ENCODE results near the gene CHMP4B.
A peak's percentile ranks its signal among the peaks of the same experiment; 100 is the strongest.

The CHMP4B gene

DNA sequence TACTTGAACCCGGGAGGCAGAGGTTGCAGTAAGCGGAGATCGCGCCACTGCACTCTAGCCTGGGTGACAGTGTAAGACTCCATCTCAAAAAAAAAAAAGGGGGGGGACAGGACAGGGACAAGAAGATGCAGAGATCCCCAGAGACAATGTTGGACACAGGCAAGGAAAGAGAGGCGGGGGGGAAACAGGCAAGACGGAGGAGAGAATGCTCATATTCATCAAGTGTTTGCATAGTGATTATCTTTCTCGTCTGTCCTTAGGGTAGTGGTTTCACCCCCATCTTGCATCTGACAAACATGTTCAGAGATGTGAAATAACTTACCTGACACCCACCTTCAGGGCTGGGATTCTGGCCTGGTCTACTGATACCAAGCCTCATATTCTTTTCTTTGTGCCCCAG is 29.0 kb downstream of the CHMP4B start:
- no peak for DNase-seq (ENCODE audit: low read depth)

DNA sequence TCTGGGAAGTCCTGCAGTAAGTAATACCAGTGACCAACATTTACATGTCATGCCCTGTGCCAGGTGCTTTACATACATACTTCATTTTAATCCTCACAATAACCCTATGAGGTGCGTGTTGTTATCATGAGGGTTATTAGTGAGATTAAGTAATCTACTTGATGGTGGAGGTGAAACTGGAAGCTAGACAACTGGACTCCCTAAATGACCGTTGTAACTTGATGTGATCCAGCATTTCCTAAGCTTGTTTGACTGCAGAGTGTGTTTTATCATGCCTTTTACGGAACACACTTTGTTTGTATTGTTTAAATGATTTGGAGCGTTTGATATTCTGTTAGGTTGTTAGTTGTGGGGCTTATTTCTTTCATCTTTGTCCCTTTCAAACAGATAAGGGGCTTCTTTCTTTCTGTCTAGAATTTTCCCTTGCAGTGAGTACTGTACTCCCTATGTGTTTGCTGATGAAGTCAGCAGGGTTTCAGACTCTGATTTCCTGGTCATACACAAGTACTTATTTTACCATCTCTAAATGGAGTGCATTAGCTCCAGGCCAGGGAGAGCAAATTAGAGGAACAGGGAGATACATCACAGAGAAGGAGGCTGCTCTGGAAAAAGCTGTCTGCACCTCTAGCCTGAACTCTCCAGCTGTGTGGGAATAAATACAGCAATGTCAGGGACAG is 29.7 kb downstream of the CHMP4B start:
- DNase-seq (ENCODE audit: low read depth), result no peak

GRCh38 chr20:33841436-33841799 is 30.3 kb downstream of the CHMP4B start:
- no peak for DNase-seq (ENCODE audit: low read depth)

DNA sequence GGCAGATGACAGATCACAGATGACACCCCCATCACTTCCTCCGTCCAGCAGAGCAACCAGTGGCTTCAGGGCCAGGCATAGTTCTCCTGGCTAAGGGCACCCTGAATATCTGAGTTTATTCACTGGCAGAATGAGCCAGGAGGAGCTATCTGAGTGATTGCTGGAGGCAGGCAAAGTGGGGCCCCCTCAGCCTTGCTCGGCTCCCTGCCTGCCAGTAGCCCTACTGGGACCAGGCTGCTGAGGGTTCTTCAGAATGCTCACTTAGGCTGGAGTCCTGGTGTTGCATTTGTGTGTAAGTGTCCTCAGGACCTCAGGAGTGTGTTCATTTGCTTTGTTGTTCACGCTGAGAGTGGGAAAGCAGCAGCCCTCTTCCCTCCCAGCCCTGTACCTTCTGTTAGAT is 31.2 kb downstream of the CHMP4B start:
- DNase-seq (ENCODE audit: low read depth), result no peak

DNA sequence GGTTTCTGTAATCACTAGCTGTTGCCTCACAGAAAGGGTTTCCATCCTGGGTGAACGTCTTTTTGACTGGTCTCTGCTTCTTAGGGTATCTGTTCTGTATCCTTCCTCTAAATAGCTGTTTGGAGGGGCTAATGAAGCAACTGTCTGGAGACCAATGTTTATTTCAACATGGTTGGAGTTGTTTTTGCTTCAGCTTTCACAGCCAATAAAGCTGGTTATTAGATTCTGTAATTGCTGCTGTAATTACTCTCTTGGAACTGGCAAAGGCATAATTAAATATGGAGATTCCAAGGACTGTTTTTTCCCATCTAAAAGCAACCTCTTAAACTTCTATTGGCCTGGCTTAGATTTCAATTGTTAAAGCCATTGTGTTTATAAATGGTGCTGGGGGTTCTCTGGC is 31.9 kb downstream of the CHMP4B start:
- DNase-seq (ENCODE audit: low read depth), result no peak

- DNase-seq (ENCODE audit: low read depth), result no peak
Observed at GRCh38 chr20:33843854-33844253, 32.7 kb downstream of the CHMP4B start.

GRCh38 chr20:33846291-33846935 is 35.3 kb downstream of the CHMP4B start:
- DNase-seq (ENCODE audit: low read depth), result no peak

- no peak for DNase-seq (ENCODE audit: low read depth)
Observed at GRCh38 chr20:33847006-33847405, 35.9 kb downstream of the CHMP4B start.

DNA sequence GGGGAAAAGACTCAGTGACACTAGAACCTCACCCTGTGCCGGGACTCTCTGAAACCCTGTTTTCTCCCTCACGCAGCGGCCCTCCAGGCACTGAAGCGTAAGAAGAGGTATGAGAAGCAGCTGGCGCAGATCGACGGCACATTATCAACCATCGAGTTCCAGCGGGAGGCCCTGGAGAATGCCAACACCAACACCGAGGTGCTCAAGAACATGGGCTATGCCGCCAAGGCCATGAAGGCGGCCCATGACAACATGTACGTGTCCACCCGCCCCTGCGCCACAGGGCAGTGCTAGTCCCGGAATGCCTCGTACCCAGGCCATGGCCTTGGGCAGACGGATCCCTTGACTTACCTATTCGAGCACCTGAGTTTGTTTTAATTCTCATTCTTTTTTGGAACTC is 37.2 kb downstream of the CHMP4B start:
- DNase-seq (ENCODE audit: low read depth), result no peak

DNA sequence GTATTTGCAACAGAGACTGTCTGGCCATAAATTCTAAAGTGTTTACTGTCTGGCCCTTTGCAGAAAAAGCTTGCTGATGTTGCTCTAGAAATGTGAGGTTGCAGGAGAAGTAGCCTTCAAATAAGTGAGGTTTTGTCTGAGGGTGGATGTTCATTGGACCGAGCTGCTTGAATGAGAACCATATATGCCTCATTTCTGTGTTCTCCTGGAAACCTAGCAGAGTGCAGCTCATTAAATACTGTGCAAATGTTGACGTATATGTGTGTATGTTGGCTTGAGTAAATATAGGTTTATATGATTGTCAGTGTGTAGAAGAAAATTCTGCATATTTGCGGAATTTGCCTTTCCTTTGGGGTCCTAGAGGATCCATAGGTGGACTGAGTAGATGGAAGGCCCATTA is 39.0 kb downstream of the CHMP4B start:
- no peak for DNase-seq (ENCODE audit: low read depth)

DNA sequence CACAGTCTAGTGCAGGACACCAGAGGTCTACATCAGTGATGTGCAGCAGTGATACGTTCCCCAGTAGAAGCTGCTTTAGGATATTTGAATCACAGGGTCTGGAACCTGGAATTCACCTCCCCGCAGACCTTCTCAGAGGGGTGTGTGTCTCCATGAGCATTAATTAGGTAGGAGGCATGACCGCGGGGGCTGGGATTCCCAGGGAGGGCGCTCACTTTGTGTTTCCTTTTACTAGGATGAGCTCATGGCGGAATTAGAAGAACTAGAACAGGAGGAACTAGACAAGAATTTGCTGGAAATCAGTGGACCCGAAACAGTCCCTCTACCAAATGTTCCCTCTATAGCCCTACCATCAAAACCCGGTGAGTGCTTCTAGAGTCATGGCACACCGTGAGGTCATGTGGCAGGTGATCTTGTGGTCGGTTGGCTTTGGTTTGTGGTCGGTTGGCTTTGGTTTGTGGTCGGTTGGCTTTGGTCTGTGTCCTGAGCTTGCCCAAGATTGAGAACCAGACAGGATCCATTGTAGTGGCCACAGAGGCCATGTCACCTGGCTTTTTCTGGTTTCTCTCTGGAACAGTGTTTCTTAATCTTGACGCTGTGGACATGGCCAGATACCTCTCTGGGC is 40.8 kb downstream of the CHMP4B start:
- no peak for DNase-seq (ENCODE audit: low read depth)

DNA sequence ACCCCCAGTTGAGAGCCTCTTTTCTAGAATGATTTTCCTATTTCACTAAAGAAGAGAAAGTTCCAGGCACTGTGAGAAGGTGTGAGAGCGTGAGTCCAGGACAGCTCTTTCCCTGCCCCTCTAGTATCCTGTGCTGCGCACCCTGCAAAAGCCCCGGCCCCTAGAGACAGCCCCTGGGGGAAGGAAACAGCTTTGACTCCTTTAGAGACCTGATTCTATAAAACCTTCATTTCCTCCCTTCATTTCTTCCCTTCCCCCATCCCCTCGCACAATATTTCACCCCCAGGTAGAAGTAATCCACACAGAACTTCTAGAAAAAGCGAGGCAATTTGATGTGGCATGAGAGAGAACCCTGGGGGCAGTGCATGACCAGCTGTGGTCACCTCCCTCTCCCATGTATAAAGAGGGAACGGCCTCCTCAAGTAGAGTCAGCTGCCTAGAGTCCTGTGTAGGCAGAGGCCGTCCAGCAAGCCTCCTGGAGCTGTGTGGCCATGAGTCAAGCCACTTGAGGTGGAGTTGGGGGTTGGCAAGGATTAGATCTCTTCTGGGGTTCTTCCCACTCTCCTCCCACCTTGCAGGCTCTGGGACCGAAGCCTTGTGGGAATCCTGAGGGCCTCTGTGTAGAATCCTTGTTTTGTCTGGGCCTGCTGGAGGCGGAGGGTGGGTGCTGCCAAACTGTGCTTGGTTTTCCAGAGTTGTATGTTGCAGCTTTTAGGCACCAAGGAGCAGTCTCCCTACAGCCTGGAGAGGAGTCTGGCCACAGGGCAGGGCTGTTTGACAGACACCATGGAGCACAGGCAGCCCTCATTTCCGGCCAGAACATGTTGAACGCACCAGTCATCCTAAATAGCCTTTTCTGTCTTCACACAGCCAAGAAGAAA is 41.7 kb downstream of the CHMP4B start:
- no peak for DNase-seq (ENCODE audit: low read depth)

- no peak for DNase-seq (ENCODE audit: low read depth)
Observed at GRCh38 chr20:33853507-33853813, 42.3 kb downstream of the CHMP4B start.

GRCh38 chr20:33857722-33858563 is 46.8 kb downstream of the CHMP4B start:
- no peak for DNase-seq (ENCODE audit: low read depth)

DNA sequence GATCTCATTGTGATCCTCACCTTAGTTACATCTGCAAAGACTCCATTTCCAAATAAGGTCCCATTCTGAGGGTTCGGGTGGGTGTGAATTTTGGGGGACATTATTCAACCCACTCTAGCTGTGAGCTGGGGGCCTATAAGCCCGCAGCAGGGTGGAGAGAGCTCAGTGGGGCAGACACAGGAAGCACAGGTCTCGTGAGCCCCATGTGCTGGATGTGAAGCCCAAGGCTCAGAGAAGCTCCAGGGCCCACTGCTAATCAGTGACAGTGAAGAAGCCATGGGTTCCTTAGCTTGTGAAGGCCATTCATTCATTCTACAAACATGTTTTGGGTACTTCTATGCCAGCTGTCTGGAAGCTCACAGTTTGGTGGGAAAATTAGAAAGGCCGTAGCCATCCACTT is 47.5 kb downstream of the CHMP4B start:
- no peak for DNase-seq (ENCODE audit: low read depth)

- DNase-seq (ENCODE audit: low read depth), result no peak
Observed at GRCh38 chr20:33859157-33859695, 48.1 kb downstream of the CHMP4B start.

DNA sequence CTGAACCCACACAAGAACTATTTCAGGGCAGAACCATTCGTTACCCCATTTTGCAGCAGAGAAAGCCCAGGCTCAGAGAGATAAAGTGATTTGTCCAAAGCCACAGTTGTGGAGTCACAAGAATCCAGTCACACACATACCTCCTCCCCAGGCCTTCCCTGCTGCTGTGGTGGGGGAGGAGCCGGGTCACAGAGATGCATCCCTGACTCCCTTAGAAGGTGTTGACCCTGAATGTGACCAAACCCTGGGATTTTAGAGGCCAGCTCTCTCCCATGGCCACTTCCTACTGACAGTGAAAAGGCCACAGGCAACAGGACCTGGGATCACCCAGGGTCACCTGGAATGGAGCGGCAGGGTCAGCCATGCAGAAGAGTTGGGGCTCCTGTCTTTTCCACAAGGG is 48.6 kb downstream of the CHMP4B start:
- DNase-seq (ENCODE audit: low read depth), result no peak

DNA sequence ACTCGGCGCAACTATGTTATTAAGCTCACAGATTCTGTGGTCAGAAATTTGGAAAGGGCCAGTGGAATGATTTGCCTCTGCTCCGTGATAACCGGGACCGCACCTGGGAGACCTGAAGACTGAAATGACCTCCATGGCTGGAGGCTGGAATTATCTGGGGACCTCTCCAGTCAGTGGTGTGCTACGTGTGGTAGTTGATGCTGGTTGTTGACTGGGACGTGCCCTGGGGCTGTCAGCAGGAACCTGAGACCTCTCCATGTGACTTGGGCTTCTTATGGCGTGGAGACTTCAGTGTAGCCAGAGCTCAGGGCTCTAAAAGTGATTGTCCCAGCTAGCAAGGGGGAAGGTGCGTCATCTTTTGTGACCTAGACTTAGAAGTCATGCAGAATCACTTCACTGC is 50.3 kb downstream of the CHMP4B start:
- DNase-seq (ENCODE audit: low read depth), result no peak

GRCh38 chr20:33862709-33863403 is 51.7 kb downstream of the CHMP4B start:
- DNase-seq (ENCODE audit: low read depth), result peak; percentile 13

DNA sequence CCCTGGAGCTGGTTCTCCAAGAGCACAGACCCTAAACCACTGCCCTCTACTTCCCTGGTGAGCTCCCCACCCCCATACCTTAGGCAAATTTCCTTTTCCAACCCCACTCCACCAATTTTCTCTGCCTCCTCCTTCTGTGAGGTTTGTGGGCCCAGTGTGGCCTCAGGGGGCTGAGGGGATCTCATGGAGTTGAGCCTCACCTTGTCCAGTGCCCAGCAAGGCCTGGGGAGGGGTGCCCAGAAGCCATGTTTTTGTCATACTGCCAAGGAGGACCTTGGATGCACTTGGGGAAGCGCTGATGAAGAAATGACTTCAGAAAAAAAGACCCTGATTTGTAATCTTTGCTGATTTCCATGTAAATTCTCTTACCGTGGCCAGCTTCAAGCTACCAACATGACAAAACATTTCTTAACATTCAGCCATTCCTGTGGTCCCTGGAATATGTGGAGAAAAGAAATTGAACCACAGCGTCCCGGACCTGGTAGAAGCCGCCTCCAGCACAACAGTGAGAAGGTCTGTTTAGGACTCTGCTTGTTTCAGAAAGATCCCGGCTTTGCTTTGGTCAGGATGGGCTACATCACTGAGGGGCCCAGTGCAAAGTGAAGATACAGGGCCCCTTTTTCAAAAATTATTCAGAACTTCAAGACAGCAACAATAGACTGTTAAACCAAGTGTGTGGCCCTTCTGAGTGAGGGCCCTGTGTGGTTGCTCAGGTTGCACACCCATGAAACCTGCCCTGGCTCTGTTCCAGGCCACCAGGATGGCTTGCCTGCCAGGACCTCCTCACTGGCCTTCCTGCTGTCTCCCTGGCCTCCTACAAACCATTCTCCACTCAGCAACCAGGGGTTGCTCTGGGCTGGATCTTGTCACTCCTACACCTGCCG is 52.5 kb downstream of the CHMP4B start:
- DNase-seq (ENCODE audit: low read depth), result no peak
